Activated naive CD4-positive, alpha-beta T cell (primary cell): ENCODE data around the gene CLSTN3.
"Not testable (repeated sequence)": the region's sequence is repeated elsewhere in the genome, so short reads cannot be mapped to it uniquely, and the experiment has no call there.

Experiments
- DNase-seq, 4 experiments: peaks; one replicate each; lab custom pipeline; 2025; lab: John Stamatoyannopoulos, UW

Gene CLSTN3

DNA sequence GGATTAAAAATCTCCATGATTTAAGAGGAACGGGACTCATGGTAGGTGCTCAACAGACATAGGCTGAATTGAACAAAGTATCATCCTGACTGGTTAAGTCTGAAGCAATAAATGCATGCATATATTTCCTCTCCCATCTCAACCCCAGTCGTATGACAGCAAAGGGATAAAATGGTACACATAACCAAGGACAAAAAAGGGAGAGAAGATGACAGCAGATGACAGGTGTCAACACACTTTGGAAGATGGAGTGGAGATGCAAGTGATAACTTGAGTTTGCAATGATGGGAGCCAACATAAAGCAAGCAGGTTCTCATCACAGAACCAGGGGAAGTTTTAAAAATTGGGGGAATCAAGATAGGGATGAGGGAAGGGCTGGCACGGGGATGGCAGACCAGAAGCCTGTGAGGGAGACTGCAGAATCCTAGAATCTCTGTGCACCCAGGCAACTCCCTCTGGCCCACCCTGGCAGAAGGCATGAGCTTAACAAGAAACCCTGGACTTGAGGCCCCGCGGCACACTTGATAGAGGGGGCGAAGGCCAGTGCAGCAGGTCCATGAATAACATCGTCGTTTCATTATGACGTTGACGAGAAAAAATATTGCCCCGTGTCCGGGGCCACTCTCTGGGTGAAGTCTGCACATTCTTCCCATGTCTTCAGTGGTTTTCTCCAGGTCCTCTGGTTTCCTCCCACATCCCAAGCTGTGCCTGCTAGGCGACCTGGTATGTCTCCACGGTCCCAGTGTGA lies 26.2 kb upstream of the CLSTN3 start:
- DNase-seq = no peak

DNA sequence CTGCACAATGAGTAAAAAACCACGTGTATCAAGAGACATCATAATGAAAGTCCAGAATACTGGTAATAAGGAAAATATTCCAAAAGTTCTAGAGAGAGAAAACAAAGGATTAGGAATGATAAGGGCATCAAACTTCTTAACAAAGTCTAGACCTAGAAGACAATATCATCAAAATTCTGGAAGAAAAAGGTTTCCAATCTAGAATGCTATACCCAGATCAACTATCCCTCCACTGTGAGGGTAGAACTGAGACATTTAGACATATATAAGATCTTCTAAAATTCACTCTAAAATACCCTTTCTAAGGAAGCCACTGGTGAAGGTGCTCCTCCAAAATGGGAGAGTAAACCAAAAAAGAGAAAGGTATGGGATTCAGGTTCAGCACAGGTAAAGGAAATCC lies 24.1 kb upstream of the CLSTN3 start:
- no peak for DNase-seq

DNA sequence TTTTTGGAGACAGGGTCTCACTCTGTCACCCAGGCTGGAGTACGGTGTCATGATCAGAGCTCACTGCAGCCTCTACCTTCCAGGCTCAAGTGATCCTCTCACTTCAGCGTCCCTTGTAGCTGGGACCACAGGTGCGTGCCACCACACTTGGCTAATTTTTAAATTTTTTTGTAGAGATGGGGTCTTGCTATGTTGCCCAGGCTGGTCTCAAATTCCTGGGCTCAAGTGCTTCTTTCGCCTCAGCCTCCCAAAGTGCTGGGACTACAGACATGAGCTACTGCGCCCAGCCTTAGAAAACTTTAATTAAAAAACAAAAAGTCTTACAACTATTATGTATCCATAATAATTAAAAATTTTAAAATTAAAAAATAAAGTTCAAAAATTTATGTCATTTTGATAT lies 23.0 kb upstream of the CLSTN3 start:
- DNase-seq = not testable (repeated sequence)

DNA sequence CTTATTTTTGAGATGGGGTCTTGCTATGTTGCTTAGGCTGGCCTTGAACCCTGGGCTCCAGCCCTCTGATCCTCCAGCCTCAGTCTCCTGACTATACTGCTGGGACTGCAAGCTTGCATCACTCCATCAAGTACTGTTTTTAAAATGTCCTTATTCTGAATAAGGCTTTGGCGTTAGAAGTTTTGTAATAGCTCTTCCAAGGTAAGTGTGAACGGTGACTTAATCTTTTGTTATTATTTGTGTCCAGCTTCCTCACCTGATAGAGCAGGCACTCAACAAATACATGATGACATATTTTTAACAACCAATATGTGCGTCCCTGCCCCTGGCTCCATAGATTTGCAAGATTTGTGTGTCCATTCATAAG lies 22.6 kb upstream of the CLSTN3 start:
- no peak for DNase-seq

DNA sequence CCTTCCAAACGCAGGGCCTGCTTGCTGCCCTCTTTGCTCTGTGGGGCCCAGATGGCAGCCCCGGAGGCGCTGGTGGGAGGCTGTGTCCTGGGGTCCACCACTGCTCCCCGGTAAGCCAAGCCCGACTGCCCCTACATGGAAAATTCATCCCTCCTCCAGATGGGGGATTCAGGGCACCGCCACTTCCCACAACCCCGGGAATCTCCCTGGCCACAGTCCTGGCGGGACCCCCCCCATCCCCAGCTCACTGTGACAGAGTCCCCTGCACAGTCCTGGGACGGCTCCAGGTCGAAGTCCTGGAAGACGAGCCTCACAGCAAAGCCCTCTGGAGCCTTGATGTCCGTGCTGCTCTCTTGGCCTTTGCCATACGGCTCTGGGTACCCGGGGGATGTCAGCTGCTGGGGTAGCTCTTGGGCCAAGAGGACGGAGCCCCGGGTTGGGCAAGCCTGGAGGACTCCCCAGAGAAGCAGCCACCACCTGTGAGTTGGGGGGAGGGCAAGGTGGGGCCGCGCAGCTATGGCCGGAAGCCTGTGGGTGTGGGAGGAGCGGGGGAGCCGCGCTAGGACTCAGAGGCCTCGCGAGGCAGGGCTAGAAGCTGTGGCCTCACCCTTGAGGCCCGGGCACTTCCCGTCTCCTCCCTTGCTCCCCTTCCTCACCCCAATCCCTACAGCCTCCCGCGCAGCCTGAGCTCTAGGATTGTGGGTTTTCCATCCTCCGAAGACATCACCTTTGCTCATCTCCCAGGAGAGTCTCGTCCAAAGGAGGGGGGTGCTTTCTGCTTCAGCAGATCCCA lies 22.0 kb upstream of the CLSTN3 start:
- peak in 2 of 4 experiments; percentile 54 to 63 for DNase-seq

DNA sequence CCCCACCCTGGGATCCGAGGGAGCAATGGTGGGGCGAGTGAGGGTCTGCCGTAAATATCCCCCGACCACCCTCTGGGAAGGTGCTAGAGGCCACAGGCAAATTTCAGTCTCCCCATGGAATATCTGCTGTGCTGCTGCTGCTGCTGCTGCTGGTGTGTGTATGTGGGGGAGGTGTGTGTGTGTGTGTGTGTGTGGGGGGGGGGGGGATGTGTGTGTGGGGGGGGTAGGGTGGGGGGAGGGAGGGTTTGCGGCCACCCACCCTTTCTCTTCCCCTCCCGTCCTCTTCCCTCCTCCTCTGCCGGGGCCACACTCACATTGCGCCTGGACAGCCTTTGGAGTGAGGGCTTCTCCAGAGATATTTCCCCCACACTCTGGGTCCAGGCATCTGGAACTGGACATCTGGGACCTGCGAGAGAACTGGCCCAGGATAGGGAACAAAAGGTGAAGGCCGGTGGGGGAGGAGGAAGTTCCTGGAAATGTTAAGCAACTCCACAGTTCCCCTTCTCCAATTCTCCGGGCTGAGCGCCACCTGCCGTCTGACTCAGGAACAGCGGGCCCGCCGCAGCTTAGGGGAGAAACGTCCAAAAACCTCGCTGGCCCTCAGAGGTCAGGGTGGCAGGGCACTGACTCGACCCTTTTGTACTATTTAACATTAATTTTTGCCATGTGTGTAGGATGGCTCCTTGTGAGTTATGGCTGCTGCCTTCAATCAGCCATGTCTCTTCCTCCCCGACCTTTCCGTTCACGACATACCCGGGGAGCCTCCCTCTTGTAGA lies 21.2 kb upstream of the CLSTN3 start, which contains the start of gene C1RL:
Gene C1RL, minus strand, starts transcription at position 419 of the 776 bp plus-strand sequence. Its CDS starts 34 bp downstream, at position 385.
- peak; percentile 58 to 76 (median 68) for DNase-seq

DNA sequence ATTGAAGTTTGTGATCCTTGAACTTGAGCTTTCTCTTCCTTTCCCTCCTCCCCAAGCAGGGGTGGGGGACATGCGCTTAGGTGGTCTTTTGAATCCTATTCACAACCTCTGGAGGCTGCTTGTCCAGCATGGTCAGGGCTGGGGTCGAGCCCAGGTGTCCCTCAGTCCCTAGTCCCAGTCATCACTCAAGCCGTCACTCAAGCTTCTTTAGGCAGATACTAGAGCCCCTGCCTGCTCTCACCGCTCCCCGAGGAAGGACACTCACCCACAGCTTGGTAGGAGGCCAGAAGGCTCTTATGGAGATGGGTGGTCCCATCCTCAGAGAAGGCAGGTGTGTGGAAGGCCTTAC lies 20.6 kb upstream of the CLSTN3 start:
- DNase-seq = no peak

DNA sequence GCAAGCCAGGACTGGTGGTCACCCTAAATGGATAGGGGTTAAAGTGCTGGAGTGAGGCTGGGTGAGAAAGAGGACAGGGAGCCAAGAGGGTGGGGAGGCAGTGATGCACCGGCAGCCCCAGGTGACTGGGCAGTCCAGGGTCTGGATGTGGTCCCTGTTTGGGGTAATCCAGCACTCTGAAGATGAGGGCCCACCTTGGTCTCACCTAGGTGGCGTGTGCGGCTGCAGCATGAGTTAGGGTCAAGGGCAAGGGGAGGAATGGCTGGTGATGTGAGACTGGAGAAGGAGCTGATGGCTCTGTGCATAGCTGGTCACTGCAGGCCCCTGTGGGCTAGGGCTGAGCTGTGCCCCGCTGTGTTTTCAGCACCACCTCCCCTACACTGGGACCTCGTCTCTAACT lies 19.5 kb upstream of the CLSTN3 start:
- DNase-seq = no peak

DNA sequence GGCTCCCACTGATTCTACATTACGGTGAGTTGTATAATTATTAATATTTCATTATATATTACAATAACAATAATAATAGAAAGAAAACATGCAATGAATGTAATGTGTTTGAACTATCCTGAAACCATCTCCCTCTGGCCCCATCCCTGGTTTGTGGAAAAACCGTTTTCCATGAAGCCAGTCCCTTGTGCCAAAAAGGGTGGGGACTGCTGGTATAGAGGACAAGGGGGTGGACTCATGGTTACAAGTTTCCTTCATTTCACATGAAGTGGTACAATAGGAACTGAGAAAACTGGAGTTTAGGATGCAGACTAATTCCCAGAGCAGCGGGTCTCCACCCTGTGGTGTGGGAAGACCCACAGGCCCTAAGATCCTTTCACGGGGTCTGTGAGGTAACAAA lies 18.1 kb upstream of the CLSTN3 start:
- DNase-seq = no peak

DNA sequence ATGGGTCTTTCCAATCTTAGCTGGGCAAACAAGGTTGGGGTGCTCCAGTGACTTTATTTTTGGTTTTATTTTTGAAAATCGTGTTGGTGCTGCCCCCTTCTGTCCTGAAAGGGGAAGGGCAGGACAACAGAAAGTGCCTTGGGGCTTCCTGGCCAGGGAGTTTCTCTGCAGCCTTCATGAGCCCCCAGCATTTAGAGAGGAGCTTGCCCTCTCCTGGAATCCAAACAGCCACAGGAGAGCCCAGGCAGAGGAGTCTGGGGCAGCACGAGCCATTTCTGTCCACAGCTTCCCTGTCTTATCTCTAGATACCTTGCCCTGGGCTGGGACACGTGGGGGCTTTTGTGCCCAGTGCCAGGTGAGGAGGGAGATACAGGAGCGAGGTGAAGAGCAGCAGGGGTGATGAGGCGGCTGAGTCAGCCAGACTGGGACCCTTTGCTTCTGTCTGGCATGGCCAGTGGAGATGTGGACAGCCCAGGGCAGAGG lies 16.7 kb upstream of the CLSTN3 start:
- peak in 1 of 4 experiments; percentile 15 for DNase-seq

DNA sequence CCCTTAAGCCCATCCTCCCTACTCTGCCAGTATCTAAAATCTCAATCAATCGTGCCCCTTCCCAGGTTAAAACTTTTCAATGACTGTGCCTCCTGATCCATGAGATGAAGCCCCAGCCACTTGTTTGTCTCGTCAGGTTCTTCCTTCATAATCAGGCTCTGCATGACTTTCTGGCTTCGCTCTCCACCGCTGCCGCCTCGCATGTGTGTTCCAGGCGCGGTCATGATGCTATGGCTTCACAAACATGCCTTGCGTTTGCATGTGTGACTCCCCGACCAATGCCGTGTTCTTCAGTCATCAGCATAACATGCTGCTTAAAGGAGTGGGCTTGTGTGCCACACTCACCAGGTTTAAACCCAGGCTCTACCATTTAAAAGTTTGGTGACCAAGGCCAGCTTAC lies 16.2 kb upstream of the CLSTN3 start:
- DNase-seq = no peak

DNA sequence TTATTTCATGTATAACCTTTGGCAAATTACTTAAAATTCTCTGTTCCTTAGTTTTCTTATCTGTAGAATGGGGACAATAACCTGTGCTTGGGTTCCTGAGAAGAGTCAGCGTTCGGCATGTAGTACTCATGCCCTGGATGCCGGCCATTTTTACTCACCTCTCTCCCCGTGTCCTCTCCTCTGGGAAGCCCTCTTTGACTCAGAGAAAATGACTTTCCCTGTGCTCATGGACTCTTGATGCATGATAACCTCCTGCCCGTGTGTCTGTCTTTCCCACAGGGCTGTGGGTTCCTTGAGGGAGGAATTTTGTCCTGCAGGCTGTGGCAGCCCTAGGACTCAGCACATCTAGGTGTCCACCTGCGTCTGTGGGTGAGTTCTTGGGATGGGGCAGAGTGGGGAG lies 15.3 kb upstream of the CLSTN3 start:
- DNase-seq = no peak

DNA sequence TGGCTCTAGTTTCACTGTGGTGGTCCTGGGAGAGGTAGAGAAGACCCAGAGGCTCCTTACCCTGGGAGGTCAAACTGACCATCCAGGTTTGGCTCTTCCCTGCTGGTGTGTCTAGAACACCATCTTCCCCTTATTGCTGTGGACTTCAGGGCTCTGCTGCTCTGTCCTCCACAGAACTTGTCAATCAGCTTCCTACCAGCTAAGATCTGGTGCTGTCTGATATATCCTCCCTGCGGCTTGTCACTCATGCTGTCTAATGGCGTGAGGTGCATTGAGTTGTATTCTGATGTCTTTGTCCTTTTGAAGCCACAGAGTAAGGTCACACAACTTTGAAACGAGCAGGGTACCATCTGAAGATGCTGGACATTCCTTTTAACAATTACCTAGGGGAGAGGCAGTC lies 14.0 kb upstream of the CLSTN3 start:
- DNase-seq = no peak

DNA sequence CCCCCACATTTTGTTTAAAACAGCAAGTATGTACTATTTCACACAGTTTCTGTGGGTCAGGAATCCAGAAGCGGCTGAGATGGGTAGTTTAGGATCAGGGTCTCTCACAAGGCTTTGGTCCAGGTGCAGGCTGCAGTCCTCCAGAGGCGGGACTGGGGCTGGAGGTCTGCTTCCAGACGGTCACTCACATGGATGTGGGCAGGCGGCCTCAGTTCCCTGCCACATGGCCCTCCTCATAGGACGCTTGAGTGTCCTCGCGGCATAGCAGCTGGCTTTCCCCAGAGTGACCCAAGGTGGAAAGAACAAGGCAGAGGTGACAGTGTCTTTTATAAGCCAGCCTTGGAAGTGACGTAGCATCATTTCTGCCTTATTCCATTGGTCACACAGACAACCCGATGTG lies 13.3 kb upstream of the CLSTN3 start:
- DNase-seq = no peak

DNA sequence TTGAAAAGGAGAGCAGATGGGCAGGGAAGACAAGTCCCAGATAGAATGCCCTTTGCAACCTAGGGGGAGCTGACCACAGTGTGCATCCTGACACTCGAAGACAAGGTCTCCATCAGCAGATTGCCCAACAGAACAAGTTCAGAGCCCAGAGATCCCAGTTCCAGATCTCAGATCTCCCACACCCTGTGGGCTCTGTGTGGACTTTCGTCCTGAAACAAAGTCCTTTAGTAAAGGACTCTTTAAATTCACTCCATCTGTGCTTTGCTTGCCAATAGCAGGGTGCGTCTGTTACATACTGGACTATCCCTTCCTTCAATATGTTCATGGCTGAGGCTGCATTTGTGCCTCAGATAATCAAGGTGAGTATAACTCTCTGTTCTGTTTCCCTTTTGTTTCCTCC lies 12.5 kb upstream of the CLSTN3 start:
- DNase-seq = no peak

DNA sequence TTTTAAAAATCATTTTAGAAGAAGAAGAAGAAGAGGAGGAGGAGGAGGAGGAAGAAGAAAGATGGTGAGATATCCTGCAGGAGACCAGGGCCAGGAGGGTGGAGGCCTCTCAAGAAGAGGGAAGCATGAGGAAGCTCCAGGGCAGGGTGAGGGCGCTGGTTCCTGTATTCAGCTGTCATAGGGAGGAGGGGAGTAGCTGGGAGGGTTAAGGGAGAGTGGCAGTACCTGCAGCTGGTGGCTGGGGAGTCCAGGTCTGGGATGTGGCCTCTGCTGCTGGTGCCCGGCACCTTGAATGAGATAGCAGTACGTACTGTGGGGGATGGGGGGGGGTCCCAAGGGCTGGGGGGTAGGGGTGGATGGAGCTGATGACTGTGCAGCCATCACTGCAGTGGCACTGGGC lies 11.3 kb upstream of the CLSTN3 start:
- DNase-seq = no peak

DNA sequence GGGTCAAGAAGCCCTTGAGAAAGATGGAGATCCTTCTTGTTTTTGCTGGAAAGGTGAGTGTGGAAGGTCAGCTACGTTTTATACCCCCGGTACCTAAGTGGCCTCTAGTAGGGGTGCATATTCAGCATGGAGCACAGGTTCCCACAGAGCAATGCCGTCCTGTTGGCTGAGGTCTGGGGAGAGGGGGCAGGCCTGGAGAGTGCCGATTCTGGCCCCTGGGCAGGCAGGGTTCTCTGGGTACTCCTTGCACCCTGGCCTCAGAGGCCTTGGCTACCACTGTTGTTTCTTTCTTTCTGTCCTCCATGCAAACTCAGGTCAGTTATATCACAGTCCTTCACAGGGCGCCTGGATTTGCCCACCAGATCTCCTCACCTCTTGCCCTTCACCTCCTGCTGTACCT lies 10.0 kb upstream of the CLSTN3 start:
- DNase-seq = no peak

DNA sequence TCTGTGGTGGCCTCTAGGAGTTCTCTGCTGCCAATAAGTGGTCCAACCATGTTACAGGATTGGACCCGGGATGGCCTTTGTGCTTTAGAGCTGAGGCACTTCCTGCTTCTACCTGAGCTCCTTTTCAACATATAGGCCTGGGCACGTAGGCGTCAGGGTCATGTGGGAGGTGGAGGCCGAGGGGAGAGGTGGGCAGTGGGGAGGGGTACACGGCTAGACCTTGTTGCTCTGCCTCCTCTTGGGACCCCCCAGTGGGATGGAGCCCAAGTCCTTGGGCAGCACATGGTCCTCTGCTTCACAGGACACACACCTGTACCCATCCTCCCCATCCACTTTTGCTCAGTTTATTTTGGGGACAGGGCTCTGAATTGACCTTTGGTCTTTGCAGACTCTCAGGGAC lies 8.8 kb upstream of the CLSTN3 start:
- DNase-seq = no peak

DNA sequence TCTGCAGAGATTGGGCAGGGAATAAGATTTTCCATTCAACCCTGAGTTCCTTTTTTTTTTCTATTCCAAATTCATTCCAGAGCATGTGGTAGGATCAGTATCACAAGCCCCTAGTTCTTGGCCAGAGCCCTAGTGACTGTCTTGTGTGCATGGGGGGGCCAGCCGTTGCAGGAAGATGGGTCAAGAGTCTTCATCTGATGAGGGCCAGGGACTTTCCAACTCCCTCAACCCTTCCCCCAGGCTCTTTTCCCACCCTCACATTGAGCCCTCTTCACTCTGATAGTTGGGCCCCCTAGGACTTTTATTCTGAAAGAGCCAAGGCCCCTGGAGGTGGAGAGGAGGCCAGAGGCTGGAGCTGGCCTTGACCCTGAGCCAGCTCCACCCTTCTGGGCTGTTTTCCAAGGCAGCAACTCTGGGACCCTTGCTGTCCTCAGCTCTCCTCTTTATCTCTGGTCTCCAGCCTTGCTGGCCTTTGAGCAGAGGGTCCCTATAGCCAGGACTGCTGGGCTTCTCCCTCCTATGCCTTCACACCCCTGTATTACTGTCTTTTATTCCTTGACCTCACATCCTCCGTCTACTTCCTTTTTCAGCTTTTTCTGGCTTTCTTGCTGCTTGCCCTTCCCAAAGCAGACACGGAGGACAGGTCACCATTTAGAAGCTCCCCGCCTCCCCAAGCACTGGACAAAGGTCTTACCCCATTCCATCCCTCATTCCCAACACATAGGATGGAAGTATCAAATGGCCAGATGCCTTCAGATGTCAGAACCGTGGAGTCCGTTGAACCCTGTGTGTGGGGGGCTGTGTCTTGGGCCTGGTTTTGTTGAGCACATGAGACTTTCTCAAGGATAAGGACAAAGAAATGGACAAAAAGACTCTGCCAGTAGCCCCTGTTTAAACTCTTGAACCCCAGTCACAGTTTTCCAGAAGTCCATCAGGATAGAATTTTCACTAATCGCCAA lies 7.1 kb upstream of the CLSTN3 start:
- DNase-seq = no peak

DNA sequence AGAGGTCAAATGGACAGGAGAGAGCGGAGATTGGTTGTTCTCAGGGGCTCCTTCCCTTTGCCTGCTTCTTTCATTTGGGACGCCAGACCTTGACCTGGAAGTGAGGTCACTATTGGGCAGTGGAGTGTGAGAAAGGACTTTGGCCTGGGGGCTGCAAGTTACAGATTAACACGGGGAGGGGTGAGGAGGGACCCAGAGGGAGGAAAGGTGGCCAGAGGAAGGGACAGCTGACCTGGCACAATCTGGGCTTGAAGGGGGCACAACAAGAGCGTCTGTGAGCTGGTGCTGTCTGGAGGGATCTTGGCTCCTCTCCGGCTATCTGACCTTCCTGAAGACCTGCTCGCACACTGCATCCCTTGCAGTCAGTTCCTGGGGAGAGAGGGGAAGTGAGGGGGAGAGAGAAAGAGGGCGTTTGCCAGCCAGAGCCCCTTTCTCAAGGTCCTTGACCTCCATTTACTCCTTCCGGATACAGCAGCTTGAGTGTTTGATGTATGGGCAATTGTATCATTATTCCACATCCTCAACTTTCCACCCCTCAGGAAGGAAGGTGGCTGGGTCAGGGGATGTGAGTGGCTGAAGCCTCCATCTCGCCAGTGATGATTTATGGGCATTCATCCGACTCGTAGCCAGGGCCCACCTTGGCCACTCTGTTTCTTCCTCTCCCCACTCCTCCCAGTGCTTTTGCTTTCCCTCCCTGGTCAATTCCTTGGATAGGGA lies 6.2 kb upstream of the CLSTN3 start:
- DNase-seq = no peak
